GM21526 (cell line): ENCODE results near the gene GOLIM4.
A peak's percentile ranks its signal among the peaks of the same experiment; 100 is the strongest.
"Not testable (repeated sequence)": the region's sequence is repeated elsewhere in the genome, so short reads cannot be mapped to it uniquely, and the experiment has no call there.

Source experiments
- ATAC-seq: cut with Tn5 transposase; IDR thresholded peaks from one replicate; pipeline ENCODE4 v1.9.1; 2021; ENCODE audit warnings: moderate library complexity; ENCODE audit not compliant: unreplicated experiment, low FRiP score

GOLIM4 gene

GRCh38 chr3:168051531-168052471 lies 43.9 kb downstream of the GOLIM4 start:
- peak; percentile 70 for ATAC-seq

GRCh38 chr3:168051070-168051469 lies 44.7 kb downstream of the GOLIM4 start:
- no peak for ATAC-seq

- ATAC-seq = no peak
These were observed 46.3 kb downstream of the GOLIM4 start for GRCh38 chr3:168049367-168049974.

GRCh38 chr3:168048414-168049330 lies 47.1 kb downstream of the GOLIM4 start:
- no peak for ATAC-seq

GRCh38 chr3:168047936-168048335 lies 47.8 kb downstream of the GOLIM4 start:
- no peak for ATAC-seq

GRCh38 chr3:168047190-168047795 lies 48.4 kb downstream of the GOLIM4 start:
- ATAC-seq = peak; percentile 65

GRCh38 chr3:168044049-168044448 lies 51.7 kb downstream of the GOLIM4 start:
- ATAC-seq = no peak

- ATAC-seq = peak; percentile 83
These were observed 55.0 kb downstream of the GOLIM4 start for GRCh38 chr3:168040607-168041208.

GRCh38 chr3:168037020-168037419 lies 58.7 kb downstream of the GOLIM4 start:
- no peak for ATAC-seq

GRCh38 chr3:168036619-168037018 lies 59.1 kb downstream of the GOLIM4 start:
- ATAC-seq = no peak

GRCh38 chr3:168034152-168034928 lies 61.4 kb downstream of the GOLIM4 start:
- no peak for ATAC-seq

- no peak for ATAC-seq
These were observed 65.1 kb downstream of the GOLIM4 start for GRCh38 chr3:168030577-168030976.

- no peak for ATAC-seq
These were observed 66.0 kb downstream of the GOLIM4 start for GRCh38 chr3:168029705-168030104.

GRCh38 chr3:168028086-168028485 lies 67.6 kb downstream of the GOLIM4 start:
- ATAC-seq = no peak

GRCh38 chr3:168026764-168027163 lies 69.0 kb downstream of the GOLIM4 start:
- no peak for ATAC-seq

- ATAC-seq = no peak
These were observed 70.6 kb downstream of the GOLIM4 start for GRCh38 chr3:168025076-168025475.

GRCh38 chr3:168024537-168024941 lies 71.2 kb downstream of the GOLIM4 start:
- no peak for ATAC-seq

- ATAC-seq = no peak
These were observed 73.8 kb downstream of the GOLIM4 start for GRCh38 chr3:168021737-168022450.

GRCh38 chr3:168011280-168011679 lies 84.4 kb downstream of the GOLIM4 start:
- ATAC-seq = not testable (repeated sequence)
